ENCODE results near the gene SRD5A1. TPM values are rescaled to one million over a fixed set of nuclear protein-coding genes. Genes with fewer than 3 reads are reported as not detected.
A peak's percentile ranks its signal among the peaks of the same experiment; 100 is the strongest.
"Not testable (repeated sequence)": the region's sequence is repeated elsewhere in the genome, so short reads cannot be mapped to it uniquely, and the experiment has no call there.

The SRD5A1 gene
- total RNA-seq, 5 donors from 2014 or later (not counting 1 experiment from before 2014, with no cell fraction given) = 2.3 to 13.6 (median 9.6) TPM

DNA sequence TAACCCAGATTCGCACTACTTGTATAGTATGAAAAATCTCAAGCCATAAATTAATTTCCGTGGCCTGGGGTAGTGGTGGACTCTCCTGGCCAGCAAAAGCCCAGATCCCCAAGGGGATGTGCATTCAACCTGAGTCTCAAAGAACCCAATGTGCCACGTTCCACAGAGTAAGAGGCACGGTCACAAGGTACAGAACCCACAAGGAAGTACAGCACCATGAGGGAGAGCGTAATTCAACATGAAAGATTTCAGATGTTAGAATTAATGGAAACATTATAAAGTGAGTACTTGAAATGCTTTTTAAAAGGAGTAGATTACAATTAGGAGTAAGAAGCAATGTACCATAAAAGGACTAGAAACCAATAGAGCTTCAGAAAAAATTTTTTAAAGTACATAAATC is 23.4 kb downstream of the SRD5A1 start:
- no peak overlapping the region for H3K4me3 ChIP-seq (ENCODE audit: control insufficient read depth in 1 of 2, extremely low read depth in 1 of 2, low read length in 1 of 2)
- H3K9me3 Mint-ChIP-seq = peaks cover 8 to 20% (median 13%) of the 10 kb centered on the region in 3 donors
- H3K36me3 Mint-ChIP-seq = peaks cover 46% of the 10 kb centered on the region
- ChIA-PET CTCF (no interaction called here), POLR2A (no interaction called here)
- H3K4me3 Mint-ChIP-seq = no peak overlapping the region
- no peak overlapping the region for H3K27ac ChIP-seq (ENCODE audit: low read length)
- DNase-seq (no peak), ATAC-seq (replicated peaks in 1 of 4) (no peak)
- H3K36me3 ChIP-seq (ENCODE audit: control insufficient read depth in 2 of 2, extremely low read depth in 1 of 2, insufficient read depth in 1 of 2, low read length in 1 of 2) = peaks cover 0 to 12% of the 10 kb centered on the region in 2 donors
- no peak overlapping the region for H3K27ac Mint-ChIP-seq
- H3K4me1 Mint-ChIP-seq = peaks cover 0 to 4% (median 0%) of the 10 kb centered on the region in 3 donors
- no peaks in the 10 kb centered on the region for H3K4me1 ChIP-seq (ENCODE audit: control insufficient read depth in 1 of 2, extremely low read depth in 1 of 2, insufficient read depth in 2 of 2, low read length in 2 of 2)
- WGBS (ENCODE audit: insufficient coverage) = 98% methylated on average over 4 of the region's 5 CpGs
- no peaks in the 10 kb centered on the region for H3K27me3 Mint-ChIP-seq
- no peaks in the 10 kb centered on the region for H3K27me3 ChIP-seq (replicated peaks in 1 of 2; ENCODE audit: control insufficient read depth in 2 of 2, extremely low read depth in 1 of 2, insufficient read depth in 2 of 2, low read length in 1 of 2)
- H3K9me3 ChIP-seq = no peaks in the 10 kb centered on the region

GRCh38 chr5:6659941-6660684 is 26.9 kb downstream of the SRD5A1 start:
- no peaks in the 10 kb centered on the region for H3K9me3 ChIP-seq
- ChIA-PET POLR2A (interaction anchor here in 1 of 2 donors (0.5 kb wide), 1 partner anchor 20 kb away, joined by 6 read pairs; no protein-coding TSS in a partner anchor), CTCF (no interaction called here)
- H3K4me1 Mint-ChIP-seq = peaks cover 0 to 4% (median 0%) of the 10 kb centered on the region in 3 donors
- no peak overlapping the region for H3K27ac Mint-ChIP-seq
- no peaks in the 10 kb centered on the region for H3K4me1 ChIP-seq (ENCODE audit: control insufficient read depth in 1 of 2, extremely low read depth in 1 of 2, insufficient read depth in 2 of 2, low read length in 2 of 2)
- no peaks in the 10 kb centered on the region for H3K27me3 Mint-ChIP-seq
- 82% methylated on average over 10 of the region's 13 CpGs for WGBS (ENCODE audit: insufficient coverage)
- no peak for DNase-seq
- peaks cover 0 to 12% of the 10 kb centered on the region in 2 donors for H3K36me3 ChIP-seq (ENCODE audit: control insufficient read depth in 2 of 2, extremely low read depth in 1 of 2, insufficient read depth in 1 of 2, low read length in 1 of 2)
- H3K36me3 Mint-ChIP-seq = peaks cover 53% of the 10 kb centered on the region
- no peak overlapping the region for H3K27ac ChIP-seq (ENCODE audit: low read length)
- peak overlapping the region in 1 of 3 donors; percentile 47 for H3K4me3 Mint-ChIP-seq
- no peak for ATAC-seq (replicated peaks in 1 of 4)
- no peaks in the 10 kb centered on the region for H3K27me3 ChIP-seq (replicated peaks in 1 of 2; ENCODE audit: control insufficient read depth in 2 of 2, extremely low read depth in 1 of 2, insufficient read depth in 2 of 2, low read length in 1 of 2)
- H3K9me3 Mint-ChIP-seq = peaks cover 8 to 19% (median 13%) of the 10 kb centered on the region in 3 donors
- no peak overlapping the region for H3K4me3 ChIP-seq (ENCODE audit: control insufficient read depth in 1 of 2, extremely low read depth in 1 of 2, low read length in 1 of 2)

GRCh38 chr5:6660688-6661087 is 27.4 kb downstream of the SRD5A1 start:
- ChIA-PET CTCF (no interaction called here), POLR2A (no interaction called here)
- ATAC-seq (replicated peaks in 1 of 4) (no peak), DNase-seq (no peak)
- WGBS (ENCODE audit: insufficient coverage) = no CpG with 5 or more reads among the region's 3 CpGs
- no peaks in the 10 kb centered on the region for H3K9me3 ChIP-seq
- Mint-ChIP-seq H3K9me3 (peaks cover 8 to 14% (median 13%) of the 10 kb centered on the region in 3 donors), H3K27ac (no peak overlapping the region), H3K27me3 (no peaks in the 10 kb centered on the region), H3K36me3 (peaks cover 47% of the 10 kb centered on the region), H3K4me1 (peaks cover 0 to 4% (median 0%) of the 10 kb centered on the region in 3 donors), H3K4me3 (no peak overlapping the region)
- no peaks in the 10 kb centered on the region for H3K27me3 ChIP-seq (replicated peaks in 1 of 2; ENCODE audit: control insufficient read depth in 2 of 2, extremely low read depth in 1 of 2, insufficient read depth in 2 of 2, low read length in 1 of 2)
- no peaks in the 10 kb centered on the region for H3K4me1 ChIP-seq (ENCODE audit: control insufficient read depth in 1 of 2, extremely low read depth in 1 of 2, insufficient read depth in 2 of 2, low read length in 2 of 2)
- H3K36me3 ChIP-seq (ENCODE audit: control insufficient read depth in 2 of 2, extremely low read depth in 1 of 2, insufficient read depth in 1 of 2, low read length in 1 of 2) = peaks cover 0 to 12% of the 10 kb centered on the region in 2 donors
- H3K4me3 ChIP-seq (ENCODE audit: control insufficient read depth in 1 of 2, extremely low read depth in 1 of 2, low read length in 1 of 2) = no peak overlapping the region
- H3K27ac ChIP-seq (ENCODE audit: low read length) = no peak overlapping the region

GRCh38 chr5:6666762-6667161 is 33.5 kb downstream of the SRD5A1 start:
- DNase-seq (no peak), ATAC-seq (replicated peaks in 1 of 4) (no peak)
- Mint-ChIP-seq H3K36me3 (peaks cover 56% of the 10 kb centered on the region), H3K27me3 (no peaks in the 10 kb centered on the region), H3K9me3 (peaks cover 0 to 4% (median 0%) of the 10 kb centered on the region in 3 donors), H3K4me3 (no peak overlapping the region), H3K4me1 (no peaks in the 10 kb centered on the region), H3K27ac (no peak overlapping the region)
- WGBS (ENCODE audit: insufficient coverage) = 89% methylated on average over 15 of the region's 15 CpGs
- Histone ChIP-seq H3K4me3 (ENCODE audit: control insufficient read depth in 1 of 2, extremely low read depth in 1 of 2, low read length in 1 of 2) (no peak overlapping the region), H3K36me3 (ENCODE audit: control insufficient read depth in 2 of 2, extremely low read depth in 1 of 2, insufficient read depth in 1 of 2, low read length in 1 of 2) (no peaks in the 10 kb centered on the region), H3K4me1 (ENCODE audit: control insufficient read depth in 1 of 2, extremely low read depth in 1 of 2, insufficient read depth in 2 of 2, low read length in 2 of 2) (no peaks in the 10 kb centered on the region), H3K9me3 (no peaks in the 10 kb centered on the region), H3K27me3 (replicated peaks in 1 of 2; ENCODE audit: control insufficient read depth in 2 of 2, extremely low read depth in 1 of 2, insufficient read depth in 2 of 2, low read length in 1 of 2) (no peaks in the 10 kb centered on the region), H3K27ac (ENCODE audit: low read length) (no peak overlapping the region)
- POLR2A ChIA-PET = no interaction called here
- CTCF ChIA-PET = no interaction called here

- Histone ChIP-seq H3K36me3 (ENCODE audit: control insufficient read depth in 2 of 2, extremely low read depth in 1 of 2, insufficient read depth in 1 of 2, low read length in 1 of 2) (no peaks in the 10 kb centered on the region), H3K9me3 (no peaks in the 10 kb centered on the region), H3K27ac (ENCODE audit: low read length) (no peak overlapping the region), H3K4me3 (ENCODE audit: control insufficient read depth in 1 of 2, extremely low read depth in 1 of 2, low read length in 1 of 2) (no peak overlapping the region), H3K4me1 (ENCODE audit: control insufficient read depth in 1 of 2, extremely low read depth in 1 of 2, insufficient read depth in 2 of 2, low read length in 2 of 2) (no peaks in the 10 kb centered on the region), H3K27me3 (replicated peaks in 1 of 2; ENCODE audit: control insufficient read depth in 2 of 2, extremely low read depth in 1 of 2, insufficient read depth in 2 of 2, low read length in 1 of 2) (no peaks in the 10 kb centered on the region)
- CTCF ChIA-PET = no interaction called here
- DNase-seq (no peak), ATAC-seq (replicated peaks in 1 of 4) (no peak)
- Mint-ChIP-seq H3K27me3 (no peaks in the 10 kb centered on the region), H3K4me1 (no peaks in the 10 kb centered on the region), H3K9me3 (peaks cover 0 to 4% (median 0%) of the 10 kb centered on the region in 3 donors), H3K27ac (no peak overlapping the region), H3K4me3 (no peak overlapping the region), H3K36me3 (peaks cover 51% of the 10 kb centered on the region)
- POLR2A ChIA-PET = no interaction called here
- WGBS (ENCODE audit: insufficient coverage) = 100% methylated on average over 3 of the region's 5 CpGs
Measured at GRCh38 chr5:6667648-6668047, 34.4 kb downstream of the SRD5A1 start.

GRCh38 chr5:6668717-6669116 is 35.5 kb downstream of the SRD5A1 start:
- H3K4me3 Mint-ChIP-seq; H3K27ac Mint-ChIP-seq; H3K27me3 ChIP-seq (replicated peaks in 1 of 2; ENCODE audit: control insufficient read depth in 2 of 2, extremely low read depth in 1 of 2, insufficient read depth in 2 of 2, low read length in 1 of 2); POLR2A ChIA-PET; DNase-seq; H3K4me1 Mint-ChIP-seq; H3K4me3 ChIP-seq (ENCODE audit: control insufficient read depth in 1 of 2, extremely low read depth in 1 of 2, low read length in 1 of 2); ATAC-seq (replicated peaks in 1 of 4); H3K36me3 ChIP-seq (ENCODE audit: control insufficient read depth in 2 of 2, extremely low read depth in 1 of 2, insufficient read depth in 1 of 2, low read length in 1 of 2); H3K9me3 ChIP-seq; H3K9me3 Mint-ChIP-seq; H3K27me3 Mint-ChIP-seq; H3K4me1 ChIP-seq (ENCODE audit: control insufficient read depth in 1 of 2, extremely low read depth in 1 of 2, insufficient read depth in 2 of 2, low read length in 2 of 2); H3K27ac ChIP-seq (ENCODE audit: low read length): not testable (repeated sequence)
- CTCF ChIA-PET = interaction anchor here in 1 of 2 donors (0.6 kb wide), 1 partner anchor 41 kb away, joined by 3 read pairs; no protein-coding TSS in a partner anchor
- peaks cover 55% of the 10 kb centered on the region for H3K36me3 Mint-ChIP-seq
- 90% methylated on average over 5 of the region's 9 CpGs for WGBS (ENCODE audit: insufficient coverage)
